Psoas muscle (tissue), 8 donors: Measurements from ENCODE around the gene NLRP9. TPM values are rescaled to one million over a fixed set of nuclear protein-coding genes. Genes with fewer than 3 reads are reported as not detected.

Experiments used
- ATAC-seq, 4 donors: fragments of 200-7000 bp; cut with Tn5 transposase; one replicate each; pipeline ENCODE4 v1.9.1; 2020; ENCODE audit warnings: moderate library complexity in 3 of 4, mild to moderate bottlenecking in 2 of 4
- DNase-seq, 2 donors: peaks; one replicate each; pipeline ENCODE4 v3.0.0-alpha.2; 2020
- H3K27ac ChIP-seq: fragments of 200-600 bp; one replicate; pipeline ENCODE4 v1.8.0; 2022
- H3K27me3 ChIP-seq, 3 donors: fragments of 200-600 bp in 1 of 3; one replicate each; pipeline versions ENCODE4 v1.6.1 to v1.8.0; 2013 to 2022; ENCODE audit warnings: low read length in 2 of 3, mild to moderate bottlenecking in 2 of 3, moderate library complexity in 1 of 3; ENCODE audit not compliant: insufficient read depth in 3 of 3
- H3K36me3 ChIP-seq, 2 donors: fragments of 200-600 bp in 1 of 2; one replicate each; pipeline versions ENCODE4 v1.6.1 to v1.8.0; 2013 to 2022; ENCODE audit warnings: low read depth in 1 of 2, mild to moderate bottlenecking in 1 of 2, moderate library complexity in 1 of 2; ENCODE audit not compliant: insufficient read depth in 1 of 2
- H3K4me1 ChIP-seq: fragments of 200-600 bp; one replicate; pipeline ENCODE4 v1.8.0; 2022
- H3K4me3 ChIP-seq: fragments of 200-600 bp; one replicate; pipeline ENCODE4 v1.8.0; 2022; ENCODE audit warnings: mild to moderate bottlenecking
- H3K9me3 ChIP-seq: fragments of 200-600 bp; one replicate; pipeline ENCODE4 v1.8.0; 2022
- CTCF ChIP-seq: fragments of 200-600 bp; IDR thresholded peaks from one replicate; pipeline ENCODE4 v1.8.0; 2022; ENCODE audit warnings: antibody characterized with exemption
- WGBS, 3 donors: extraction: QIAGEN DNeasy Blood & Tissue Kit; methylation state at CpG; one replicate each; pipeline versions ENCODE4 v1.1.6 to v1.1.7; 2013; 5-methylcytosine and 5-hydroxymethylcytosine counted together
- intact Hi-C, 2 donors: fragments of 100-400 bp; cut with DNase I; formaldehyde crosslinking; loops; one replicate each; pipeline versions ENCODE4 v1.11.0 to v1.14.2; 2022
- polyA plus RNA-seq, 3 donors: library from polyadenylated mRNA; stranded (reverse); fragments of 200-250 nt; gene quantifications; one replicate each; pipeline ENCODE4 v1.2.3, GENCODE V29; 2013
- total RNA-seq, 4 donors: library from RNA; stranded (reverse); fragmentation: NEBNext Ultra II Directional in 2 of 4; extraction: Animal tissue kit (Norgen Biotek cat#: 25700) in 2 of 4; gene quantifications; one replicate each; pipeline versions ENCODE4 v1.2.1 to v1.2.4, GENCODE V29; 2021 to 2023
- donor health status: healthy with polysubstance abuse.
- donor health status: DM: no; HTN: no; CAD: no; lungs with moderate emphysema.
- donor health status: Bipolar disorder and iron deficiency.
- donor health status: healthy.
- donor health status: DM: yes; HTN: yes; CAD: no.
- donor health status: DM: no; HTN: no; CAD: no.
- donor health status: DM: no; HTN: no; CAD: no.
- donor health status: DM: yes; HTN: yes; CAD: no.

The NLRP9 gene
- total and polyA plus RNA-seq, 7 donors = not detected

GRCh38 chr19:55681131-55682092 is 56.8 kb downstream of the NLRP9 start:
- no peaks in the 10 kb centered on the region for H3K9me3 ChIP-seq
- no peak overlapping the region for H3K27ac ChIP-seq
- no peaks in the 10 kb centered on the region for H3K27me3 ChIP-seq
- DNase-seq (no peak), ATAC-seq (no peak)
- H3K36me3 ChIP-seq = peaks cover 6 to 87% of the 10 kb centered on the region in 2 donors
- H3K4me1 ChIP-seq = peaks cover 19% of the 10 kb centered on the region
- intact Hi-C loops = no loop called here
- no peak for TF ChIP-seq CTCF
- 83 to 87% (median 85%) methylated on average over 9 of the region's 9 CpGs for WGBS, 3 donors
- no peak overlapping the region for H3K4me3 ChIP-seq

- no peaks in the 10 kb centered on the region for H3K27me3 ChIP-seq
- DNase-seq (no peak), ATAC-seq (no peak)
- H3K4me1 ChIP-seq = peaks cover 25% of the 10 kb centered on the region
- TF ChIP-seq CTCF = no peak
- no peak overlapping the region for H3K27ac ChIP-seq
- no peaks in the 10 kb centered on the region for H3K9me3 ChIP-seq
- intact Hi-C loops = no loop called here
- H3K4me3 ChIP-seq = no peak overlapping the region
- WGBS, 3 donors = 88 to 92% (median 90%) methylated on average over 20 of the region's 20 CpGs
- peaks cover 6 to 79% of the 10 kb centered on the region in 2 donors for H3K36me3 ChIP-seq
Observed at GRCh38 chr19:55680339-55681130, 57.7 kb downstream of the NLRP9 start.

- Histone ChIP-seq H3K27ac (no peak overlapping the region), H3K36me3 (peaks cover 6 to 69% of the 10 kb centered on the region in 2 donors), H3K9me3 (no peaks in the 10 kb centered on the region), H3K4me1 (peaks cover 26% of the 10 kb centered on the region), H3K27me3 (no peaks in the 10 kb centered on the region), H3K4me3 (no peak overlapping the region)
- WGBS, 3 donors = 83 to 84% (median 84%) methylated on average over 24 of the region's 24 CpGs
- ATAC-seq (no peak), DNase-seq (no peak)
- intact Hi-C loops = no loop called here
- no peak for TF ChIP-seq CTCF
Observed at GRCh38 chr19:55679343-55680257, 58.6 kb downstream of the NLRP9 start.

GRCh38 chr19:55678121-55678671 is 60.0 kb downstream of the NLRP9 start:
- no peaks in the 10 kb centered on the region for H3K27me3 ChIP-seq
- H3K9me3 ChIP-seq = no peaks in the 10 kb centered on the region
- H3K27ac ChIP-seq = no peak overlapping the region
- intact Hi-C loops = no loop called here
- H3K36me3 ChIP-seq = peaks cover 6 to 66% of the 10 kb centered on the region in 2 donors
- TF ChIP-seq CTCF = no peak
- peak in 1 of 2 donors; percentile 67 for DNase-seq
- ATAC-seq = no peak
- WGBS, 3 donors = 83 to 89% (median 86%) methylated on average over 21 of the region's 21 CpGs
- peaks cover 30% of the 10 kb centered on the region for H3K4me1 ChIP-seq
- no peak overlapping the region for H3K4me3 ChIP-seq
